ENCODE results near the gene MDC1.

MDC1 gene

DNA sequence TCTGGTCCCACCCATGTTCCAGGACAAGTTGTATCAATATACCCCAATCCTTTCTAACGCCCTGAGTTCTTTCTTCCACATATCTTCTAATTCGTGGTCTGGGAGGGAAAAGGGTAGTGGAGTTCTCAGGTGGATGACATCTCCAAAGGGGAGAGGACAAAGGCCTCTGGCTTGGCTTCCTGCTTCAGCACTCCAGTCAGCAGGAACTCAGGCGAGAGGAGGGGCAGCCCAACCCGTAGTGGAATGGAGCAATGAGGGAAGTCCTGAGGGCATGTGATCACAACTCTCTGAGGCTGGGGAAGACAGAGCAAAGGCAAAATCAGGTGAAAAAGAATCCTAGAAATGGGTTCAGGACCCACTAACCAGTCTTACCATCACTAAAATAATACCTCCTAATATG lies 16.7 kb downstream of the MDC1 start:
- no peak for DNase-seq (ENCODE audit: low read depth in 2 of 2)

DNA sequence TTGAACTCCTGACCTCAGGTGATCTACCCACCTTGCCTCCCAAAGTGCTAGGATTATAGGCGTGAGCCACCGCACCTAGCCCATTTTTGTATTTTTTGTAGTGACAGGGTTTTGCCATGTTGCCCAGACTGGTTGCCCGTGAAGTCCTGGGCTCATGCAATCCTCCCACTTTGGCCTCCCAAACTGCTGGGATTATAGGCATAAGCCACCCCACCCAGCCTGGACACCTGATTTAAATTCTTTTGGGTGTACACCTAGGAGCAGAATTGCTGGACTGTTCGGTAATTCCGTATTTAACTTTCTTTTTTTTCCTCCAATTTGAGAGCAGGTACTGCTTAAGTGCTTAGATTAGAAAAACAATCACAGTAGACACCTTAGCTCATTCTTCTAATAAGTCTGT lies 20.6 kb downstream of the MDC1 start:
- DNase-seq (ENCODE audit: low read depth in 2 of 2), result no peak

DNA sequence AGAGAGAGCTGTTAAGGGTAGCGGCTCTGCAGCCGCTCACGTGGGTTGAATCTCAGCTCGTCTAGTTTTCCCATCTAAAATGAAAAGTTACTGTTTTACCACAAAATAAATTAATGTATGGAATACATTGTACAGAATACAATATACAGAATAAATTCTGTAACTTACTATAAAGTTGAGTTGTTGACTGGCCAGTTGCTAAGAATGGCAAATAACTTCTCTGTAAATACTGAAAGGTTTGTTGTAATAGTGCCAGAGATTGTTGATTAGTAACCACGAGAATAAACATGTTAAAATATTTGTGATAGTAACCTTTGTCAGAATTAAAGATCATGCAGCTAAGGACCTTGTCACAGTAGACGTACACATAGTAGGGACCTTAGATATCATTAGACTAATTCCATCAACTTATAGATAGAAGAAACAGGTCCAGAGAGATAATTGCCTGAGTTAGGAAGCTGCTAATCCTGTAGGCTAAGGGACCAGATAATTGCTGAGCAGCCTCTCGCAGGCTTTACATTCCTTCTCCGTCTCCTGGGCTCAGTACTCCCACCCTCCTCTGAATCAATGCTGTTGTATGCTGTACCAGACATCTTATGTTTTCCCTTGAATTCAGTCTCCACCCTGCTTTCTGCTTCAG lies 25.8 kb downstream of the MDC1 start:
- DNase-seq (ENCODE audit: low read depth in 2 of 2), result no peak

DNA sequence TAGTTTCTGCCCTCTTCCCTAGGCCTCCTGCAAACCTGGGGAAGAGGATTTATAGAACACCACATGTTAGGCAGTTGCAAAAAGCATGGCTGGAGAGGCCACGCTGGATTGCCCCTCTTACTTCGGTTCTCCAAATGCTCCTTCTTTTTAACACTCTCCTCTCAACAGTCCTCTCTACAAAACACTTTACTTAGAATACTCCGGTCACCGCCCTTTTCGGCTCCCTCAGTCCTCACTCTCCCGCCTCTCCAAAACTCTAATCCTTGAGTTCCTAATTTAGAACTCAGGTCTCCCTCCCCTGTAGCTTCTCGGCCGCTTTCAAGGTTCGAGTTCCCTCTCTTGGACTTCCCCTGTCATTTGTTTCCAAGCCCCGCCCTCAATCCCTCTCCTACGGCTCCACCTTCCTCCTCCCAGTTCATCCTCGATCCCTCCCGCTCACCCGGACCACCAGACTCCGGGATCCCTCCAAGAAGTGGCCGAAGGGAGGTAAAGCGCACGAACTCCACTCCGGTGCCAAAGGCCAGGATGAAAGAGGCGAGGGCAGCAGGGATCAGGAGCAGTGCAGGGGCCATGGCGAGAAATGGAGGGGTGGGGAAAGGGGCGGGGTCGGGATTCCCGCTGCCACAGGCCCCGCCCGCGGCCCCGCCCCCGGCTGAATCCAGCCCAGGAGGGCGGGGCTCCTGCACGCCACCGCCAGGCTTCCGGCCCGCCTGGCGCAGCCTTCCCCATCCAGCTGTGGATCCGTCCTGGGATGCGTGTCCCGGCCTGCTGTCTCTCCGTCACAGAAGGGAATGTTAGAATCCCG lies 26.5 kb downstream of the MDC1 start, which contains the start of gene NRM:
TSS of gene NRM (minus strand) at position 582 of the 805 bp plus-strand sequence. CDS start at position 572, 10 bp downstream.
- peak in 1 of 2 donors; percentile 64 for DNase-seq (ENCODE audit: low read depth in 2 of 2)

DNA sequence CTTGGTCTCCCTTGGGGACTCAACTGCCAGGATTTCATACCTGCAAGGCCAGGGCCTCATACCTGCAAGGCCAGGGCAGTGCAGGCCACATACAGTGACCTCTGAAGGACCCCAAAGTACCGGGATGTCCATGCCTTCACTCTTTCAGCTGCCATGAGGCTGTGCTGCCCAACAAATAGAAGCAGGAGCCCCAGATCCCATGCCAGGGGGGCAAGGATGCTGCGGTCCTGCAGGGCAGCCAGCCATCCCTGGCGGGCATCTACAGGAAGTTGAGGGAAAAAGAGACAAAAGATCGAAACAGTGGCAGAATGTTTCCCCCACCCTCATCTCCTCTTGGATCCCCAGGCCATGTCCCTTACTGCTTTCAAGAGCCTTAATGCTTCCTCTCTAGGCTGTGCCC lies 27.1 kb downstream of the MDC1 start:
- no peak for DNase-seq (ENCODE audit: low read depth in 2 of 2)

DNA sequence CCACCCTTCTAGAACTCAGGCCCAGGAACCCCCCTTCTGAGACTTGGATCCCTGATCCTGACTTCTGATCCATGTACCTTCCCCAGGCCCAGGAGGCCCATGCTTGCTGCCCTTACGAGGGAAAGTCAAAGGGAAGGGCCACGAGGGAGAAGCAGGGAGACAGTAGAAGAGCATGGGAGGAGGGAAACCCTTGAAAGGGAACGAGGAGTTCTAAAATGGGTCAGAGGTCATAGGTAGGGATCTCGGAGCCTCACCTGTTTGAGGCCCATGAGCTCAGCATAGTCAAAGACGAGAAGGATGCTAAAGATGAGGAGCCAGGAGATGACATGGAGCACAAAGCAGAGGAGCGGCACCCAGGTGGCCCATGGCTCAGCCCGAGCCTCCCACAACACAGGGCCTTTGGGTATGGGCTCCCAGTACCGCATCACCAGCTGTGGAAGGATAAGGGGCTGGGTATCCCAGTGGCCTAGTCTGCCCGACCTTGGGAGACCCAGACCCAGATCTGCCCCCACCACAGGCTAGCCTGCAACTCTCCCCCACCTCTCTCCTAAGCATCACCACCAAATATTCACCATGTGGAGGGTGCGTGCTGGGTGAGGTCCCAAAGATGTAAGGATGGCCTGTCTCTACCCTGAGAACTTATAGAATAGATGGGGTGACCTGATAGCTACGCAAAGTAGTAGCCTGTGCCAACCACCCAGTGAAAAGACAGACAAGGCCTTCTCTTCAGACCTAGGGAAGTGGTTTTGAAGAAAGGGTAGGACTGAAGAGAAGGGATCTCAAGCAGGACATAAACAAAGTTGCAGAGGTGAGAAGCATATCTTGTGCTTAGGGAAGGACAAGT lies 27.8 kb downstream of the MDC1 start:
- DNase-seq (ENCODE audit: low read depth in 2 of 2), result no peak

DNA sequence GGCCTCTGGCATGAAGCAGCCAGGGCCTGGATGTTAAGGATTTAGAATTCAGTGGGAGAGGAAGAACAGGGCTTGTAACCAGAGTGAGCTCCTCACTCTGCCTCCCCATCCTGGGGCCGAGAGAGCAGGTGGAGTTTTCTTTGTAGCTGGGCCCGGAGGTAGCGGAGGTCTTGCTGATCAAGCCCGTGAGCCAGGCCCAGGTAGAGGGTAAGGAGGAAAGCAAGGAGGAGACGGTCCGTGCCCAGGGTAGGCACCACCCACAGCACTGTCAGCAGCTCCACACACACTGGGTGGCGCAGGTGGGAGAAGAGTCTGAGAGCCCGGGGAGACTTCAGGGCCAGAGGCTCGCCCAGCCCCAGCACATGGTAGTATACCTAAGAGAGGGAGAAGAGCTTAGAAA lies 28.5 kb downstream of the MDC1 start:
- no peak for DNase-seq (ENCODE audit: low read depth in 2 of 2)

DNA sequence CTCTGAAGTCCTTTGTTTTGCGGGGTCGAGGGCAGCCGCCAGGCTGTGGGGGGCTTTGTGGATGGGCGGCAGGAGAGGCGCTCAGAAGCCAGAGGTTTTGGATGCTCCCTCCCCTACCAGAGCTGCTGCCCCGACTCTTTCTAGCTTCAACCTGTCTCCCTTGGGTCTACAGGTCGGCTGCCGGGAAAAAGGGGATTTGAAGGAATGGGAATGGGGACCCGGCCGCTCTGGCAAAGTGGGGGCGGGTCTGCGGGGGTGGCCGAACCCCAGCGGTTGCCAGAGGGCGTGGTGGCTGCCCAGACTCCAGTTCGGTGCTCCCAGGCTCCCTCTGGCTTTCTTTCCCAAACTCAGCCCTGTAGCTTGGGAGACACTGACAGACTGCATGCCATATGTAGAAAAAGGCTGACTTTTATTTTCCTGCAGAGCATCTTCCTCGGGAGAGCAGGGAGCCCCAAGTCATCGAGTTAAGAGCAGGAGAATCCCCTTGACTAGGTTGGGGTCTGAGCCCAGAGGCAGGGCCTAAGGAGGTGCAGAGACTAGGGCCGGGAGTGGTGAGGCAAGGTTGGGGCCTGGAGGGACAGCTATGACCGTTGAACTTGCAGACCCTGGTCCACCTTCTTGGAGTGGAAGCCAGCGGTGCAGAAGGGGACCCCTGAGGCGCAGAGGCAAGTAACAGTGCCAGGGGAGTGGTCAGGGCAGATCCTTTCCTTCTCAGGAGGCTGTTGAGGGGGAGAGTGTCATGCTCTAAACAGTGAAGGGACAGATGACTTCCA lies 29.2 kb downstream of the MDC1 start:
- no peak for DNase-seq (ENCODE audit: low read depth in 2 of 2)

DNA sequence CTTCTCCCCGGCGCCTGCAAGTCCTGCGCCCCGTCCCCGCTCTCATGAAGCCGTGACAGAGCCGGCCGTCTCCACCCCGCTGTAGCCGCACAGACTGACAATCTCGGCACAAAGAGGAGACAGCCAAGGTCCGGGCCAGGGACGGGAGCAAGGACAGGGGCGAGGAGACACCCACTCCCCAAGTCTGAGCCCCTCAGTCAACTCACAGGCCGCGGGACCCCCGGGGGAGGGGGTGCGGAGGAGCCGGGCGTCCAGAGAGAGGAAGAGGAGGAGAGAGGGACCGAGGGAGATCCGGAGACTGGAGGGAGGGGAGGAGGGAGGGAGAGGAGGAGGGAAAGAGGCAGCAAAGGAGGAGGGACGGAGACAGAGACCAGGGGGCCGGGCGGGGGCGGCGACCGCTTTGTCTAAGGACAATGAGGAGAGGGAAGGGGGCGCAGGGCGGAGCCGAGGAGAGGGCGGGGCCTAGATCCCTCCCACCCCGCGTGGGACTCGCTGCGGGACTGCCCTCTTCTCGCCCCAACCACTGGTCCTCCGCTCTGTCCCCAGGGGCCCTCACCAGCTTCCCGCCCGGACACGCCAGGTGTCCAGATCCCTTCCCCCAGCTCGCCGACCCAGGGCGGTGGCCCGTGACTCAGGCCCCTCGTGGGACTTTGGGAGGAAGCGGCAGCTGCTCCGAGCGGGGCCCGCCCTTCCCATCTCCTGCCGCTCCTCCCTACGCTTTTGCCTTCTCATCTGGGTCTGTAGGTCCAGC lies 30.0 kb downstream of the MDC1 start:
- DNase-seq (ENCODE audit: low read depth in 2 of 2), result peak; percentile 71 to 80

DNA sequence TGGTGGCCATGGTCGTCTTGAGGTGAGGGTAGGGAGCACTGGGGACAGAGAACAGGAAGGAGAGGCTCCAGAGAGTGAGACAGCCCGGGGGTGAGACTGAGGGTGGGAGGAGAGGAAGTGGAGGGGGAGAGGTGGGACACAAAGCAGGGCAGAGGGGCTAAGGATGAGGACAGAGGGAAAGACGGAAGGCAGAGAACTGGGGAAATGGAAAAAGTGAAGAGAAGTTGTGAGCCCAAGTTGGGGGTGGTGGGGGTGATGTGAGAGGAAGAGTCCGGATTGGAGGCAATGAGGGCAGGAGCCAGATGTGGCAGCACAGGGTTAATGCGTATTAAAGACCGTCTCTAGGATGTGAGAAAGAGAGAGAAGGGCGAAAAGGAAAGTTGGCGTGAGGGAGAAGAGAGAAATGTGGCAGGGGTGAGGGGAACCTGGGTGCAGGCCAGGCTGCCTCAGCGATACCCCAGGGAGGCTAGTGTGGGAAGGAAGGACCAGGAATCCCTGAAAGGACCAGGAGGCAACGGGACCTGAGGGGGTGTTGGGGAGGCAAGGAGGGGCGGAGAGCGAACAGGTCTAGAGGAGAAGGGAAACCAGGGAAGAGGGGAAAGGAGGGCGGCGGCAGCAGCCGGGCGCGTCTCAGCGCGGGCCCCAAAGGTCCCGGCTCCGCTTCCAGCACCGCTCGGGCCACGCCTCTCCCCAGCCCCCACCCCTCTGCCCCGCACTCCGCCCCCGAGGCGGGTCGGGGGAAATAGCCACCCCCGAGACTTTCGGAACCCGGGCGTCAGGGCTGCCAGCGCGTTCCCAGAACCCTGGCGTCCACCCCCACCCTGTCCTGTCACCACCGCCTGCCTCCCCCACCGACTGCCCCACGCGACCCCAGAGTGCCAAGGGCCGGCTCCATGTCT lies 30.8 kb downstream of the MDC1 start, which contains the start of gene PPP1R18:
TSS of gene PPP1R18 (minus strand) at position 637 of the 899 bp plus-strand sequence. CDS start at position 10, 627 bp downstream.
- DNase-seq (ENCODE audit: low read depth in 2 of 2), result peak; percentile 81 to 86

DNA sequence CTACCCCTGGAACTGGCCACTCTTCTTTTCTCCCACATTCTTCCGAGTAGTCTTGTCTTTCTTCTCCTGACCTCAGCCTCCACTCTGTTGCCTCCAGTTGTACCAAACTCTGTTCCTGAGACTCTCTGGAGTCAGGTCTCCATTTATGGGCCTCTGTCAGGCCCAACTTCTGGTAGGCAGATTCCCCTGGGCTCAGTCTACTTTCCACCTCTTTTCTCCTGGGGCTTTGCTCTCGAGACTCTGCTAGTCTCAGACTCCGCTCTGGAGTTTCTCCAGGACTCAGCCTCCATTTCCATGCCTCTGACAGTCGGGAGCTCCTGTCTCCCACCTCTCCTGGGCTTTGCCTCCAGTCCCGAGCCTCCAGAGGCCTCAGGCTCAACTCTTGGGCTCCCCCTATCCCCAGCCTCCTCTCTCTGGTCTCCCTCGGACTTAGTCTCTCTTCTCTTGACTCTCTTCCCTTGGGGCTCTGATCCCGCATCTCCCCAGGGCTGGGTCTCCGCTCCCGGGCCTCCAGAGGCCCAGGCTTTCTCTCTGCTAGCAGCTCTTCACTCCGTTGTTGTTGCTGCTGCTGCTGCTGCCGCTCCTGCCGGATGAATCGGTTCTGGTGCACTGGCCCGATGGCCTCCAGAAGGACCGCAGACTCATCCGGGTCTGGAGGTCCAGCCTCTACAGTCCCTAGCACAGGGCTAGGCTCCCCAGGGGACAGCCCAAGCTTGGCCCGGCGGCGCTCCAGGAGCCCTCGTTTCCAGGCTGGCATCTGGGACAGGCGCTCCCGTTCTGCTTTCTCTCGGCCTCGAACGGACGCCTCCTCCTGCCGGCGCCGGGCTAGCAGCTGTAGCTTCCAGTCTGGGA lies 31.7 kb downstream of the MDC1 start:
- DNase-seq (ENCODE audit: low read depth in 2 of 2), result no peak

DNA sequence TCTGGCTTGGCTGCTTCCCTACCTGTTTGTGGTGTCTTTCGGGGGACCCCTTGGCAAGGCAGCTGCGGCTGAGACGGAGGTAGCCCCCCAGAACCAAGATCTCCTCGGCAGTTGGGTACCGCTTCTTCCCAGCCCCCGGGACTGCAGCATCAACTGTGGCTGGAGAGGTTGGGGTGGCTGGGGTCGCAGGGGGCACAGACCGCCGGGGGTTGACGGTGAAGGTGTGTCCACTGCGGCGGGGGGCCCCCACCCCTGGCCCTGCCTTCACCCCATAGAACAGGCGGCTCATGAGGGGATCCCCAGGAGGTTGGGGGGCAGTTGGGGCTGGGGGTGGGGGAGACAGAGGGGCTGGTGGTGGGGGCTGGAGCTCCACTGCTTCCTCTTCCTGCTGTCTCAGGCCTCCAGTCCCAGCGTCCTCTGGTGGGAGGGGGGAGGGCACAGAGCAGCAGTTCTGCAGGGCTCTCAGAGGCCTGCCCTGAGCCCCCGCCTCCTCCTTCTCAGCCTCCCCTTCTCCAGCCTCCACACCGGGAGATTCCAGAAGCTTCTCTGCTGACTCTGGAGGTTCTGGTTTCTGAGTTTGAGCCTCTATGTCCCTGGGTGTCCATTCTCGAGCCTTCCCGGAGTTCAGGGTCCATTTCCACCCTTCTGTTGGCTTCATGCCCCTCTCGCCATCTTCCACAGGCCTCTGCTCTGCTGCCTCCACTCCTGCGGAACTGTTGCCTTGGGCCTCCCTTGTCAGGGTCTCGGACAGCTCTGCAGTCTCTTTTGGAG lies 32.5 kb downstream of the MDC1 start:
- DNase-seq (ENCODE audit: low read depth in 2 of 2), result peak; percentile 29 to 52

DNA sequence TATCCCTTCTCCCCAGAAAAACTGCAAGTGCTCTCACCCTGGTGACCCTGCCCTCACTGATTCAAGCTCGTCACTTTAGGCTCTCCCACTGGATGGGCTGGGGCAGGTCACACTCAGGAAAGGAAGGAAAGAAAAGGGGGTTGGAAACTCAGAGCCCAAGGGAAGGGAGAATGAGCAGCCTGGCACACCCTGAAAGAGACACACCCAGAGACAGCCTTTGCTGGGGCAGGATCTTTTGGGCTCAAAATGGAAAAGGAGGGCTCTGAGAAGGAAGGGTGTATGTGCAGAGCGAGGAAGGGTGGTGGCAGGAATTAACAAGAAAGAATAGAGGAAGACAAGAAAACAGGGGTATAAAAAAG lies 33.1 kb downstream of the MDC1 start:
- no peak for DNase-seq (ENCODE audit: low read depth in 2 of 2)

DNA sequence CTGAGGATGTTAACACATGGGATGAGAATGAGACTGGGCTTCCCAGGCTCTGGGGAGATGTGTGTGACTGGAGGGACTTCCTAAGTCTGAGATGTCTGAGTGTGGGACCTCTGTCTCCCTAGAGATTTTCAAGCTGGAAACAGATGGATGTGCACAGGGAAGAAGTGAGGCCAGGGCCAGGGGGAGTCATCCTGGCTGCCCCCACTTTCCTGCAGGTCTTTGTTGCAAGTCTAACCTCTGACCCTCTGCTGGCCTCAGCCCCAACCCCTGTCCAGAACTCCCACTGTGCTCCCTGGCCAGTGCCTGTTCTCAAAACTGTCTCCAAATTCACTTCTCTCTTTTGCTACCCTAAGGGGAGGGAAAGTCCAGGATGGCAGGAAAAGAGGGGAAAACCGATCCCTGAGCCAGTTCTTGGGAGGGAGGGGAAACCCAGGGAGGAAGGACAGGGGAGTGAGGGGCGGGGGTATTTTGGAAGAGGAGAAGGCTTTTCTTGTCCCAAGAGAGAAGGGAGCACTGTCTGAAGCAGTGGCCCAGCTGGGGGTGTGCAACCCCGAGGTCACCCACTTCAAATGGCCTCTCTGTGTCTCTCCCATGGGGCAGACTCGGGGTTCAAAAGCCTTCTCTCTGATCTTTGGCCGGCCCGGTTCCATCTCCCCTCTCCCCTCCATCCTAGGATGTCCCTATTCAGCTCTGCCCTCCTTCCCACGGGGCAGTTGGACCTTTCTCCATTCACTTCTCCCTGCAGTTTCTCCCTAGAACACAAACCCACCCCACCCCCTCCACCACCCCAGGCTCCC lies 33.7 kb downstream of the MDC1 start:
- no peak for DNase-seq (ENCODE audit: low read depth in 2 of 2)

DNA sequence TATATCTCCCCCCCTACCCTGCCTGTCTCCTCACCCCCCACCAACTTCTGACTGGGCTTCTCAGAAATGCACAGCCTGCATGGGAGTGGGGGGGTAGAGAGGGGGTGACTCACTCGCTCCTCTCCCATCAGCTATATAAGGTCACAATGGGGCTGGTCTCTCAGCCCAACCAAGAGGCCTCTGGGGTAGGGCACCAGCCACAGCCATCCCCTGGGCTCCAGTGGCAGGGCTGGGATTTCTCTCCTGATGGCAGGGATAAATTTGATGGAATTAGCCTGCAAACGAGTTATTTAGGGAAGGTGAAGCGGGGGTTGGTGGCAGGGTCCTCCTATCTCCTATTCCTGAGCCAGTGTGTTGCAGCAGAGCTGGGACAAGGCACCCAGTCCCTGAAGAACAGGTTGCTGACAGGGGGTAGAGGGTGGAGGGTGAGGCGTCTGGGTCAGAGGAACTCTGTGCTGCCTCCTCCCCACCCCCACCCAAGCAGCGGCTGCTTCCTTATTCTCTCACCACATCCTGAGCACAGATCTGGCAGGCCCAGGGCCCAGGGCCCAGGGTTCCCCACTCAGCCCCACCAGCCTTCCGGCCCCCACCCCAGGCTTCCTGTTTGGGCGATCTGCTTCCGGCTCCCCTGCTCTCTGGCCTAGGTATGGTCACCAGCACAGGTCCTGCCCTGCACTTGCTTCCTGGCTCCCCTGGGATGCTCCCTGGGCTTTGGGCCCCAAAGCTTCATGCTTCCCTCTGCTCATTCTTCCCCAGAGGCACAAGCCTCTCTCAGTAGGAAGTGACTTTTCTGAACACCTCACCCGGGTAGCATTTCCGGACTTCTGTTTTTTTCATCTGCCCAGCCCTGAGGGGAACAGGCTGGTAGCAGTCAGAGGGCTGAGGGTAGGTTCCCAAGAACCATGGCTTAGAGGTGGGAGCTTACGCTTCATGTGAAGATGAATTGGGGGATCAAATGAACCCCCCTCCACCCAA lies 34.7 kb downstream of the MDC1 start:
- DNase-seq (ENCODE audit: low read depth in 2 of 2), result peak; percentile 82 to 87

DNA sequence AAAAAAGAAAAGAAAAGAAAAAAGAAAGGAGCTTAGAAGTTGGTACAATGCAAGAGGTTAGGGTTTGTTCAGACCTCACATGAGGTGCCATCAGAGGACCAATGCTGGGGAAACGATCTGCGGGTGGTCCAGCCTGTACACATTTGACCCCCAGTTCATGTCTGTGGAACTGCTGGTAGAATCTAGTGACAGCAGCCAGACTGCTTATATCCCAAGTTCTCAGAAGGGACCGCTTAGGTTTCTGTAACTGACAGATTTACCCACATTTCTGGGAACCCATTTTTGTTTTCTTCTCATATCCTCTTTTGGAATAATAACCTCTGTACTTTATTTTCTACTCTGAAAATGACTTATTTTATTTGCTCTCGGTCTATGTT lies 35.3 kb downstream of the MDC1 start:
- DNase-seq (ENCODE audit: low read depth in 2 of 2), result no peak
